NCI-H446 (cell line): ENCODE data around the gene SSRP1.

Experiments
- DNase-seq, 2 experiments: peaks; one replicate each; lab custom pipeline; 2025; lab: John Stamatoyannopoulos, UW

SSRP1 gene

GRCh38 chr11:57359396-57359795 lies 23.7 kb upstream of the SSRP1 start:
- no peak for DNase-seq

GRCh38 chr11:57358991-57359390 lies 23.3 kb upstream of the SSRP1 start:
- DNase-seq = no peak

DNA sequence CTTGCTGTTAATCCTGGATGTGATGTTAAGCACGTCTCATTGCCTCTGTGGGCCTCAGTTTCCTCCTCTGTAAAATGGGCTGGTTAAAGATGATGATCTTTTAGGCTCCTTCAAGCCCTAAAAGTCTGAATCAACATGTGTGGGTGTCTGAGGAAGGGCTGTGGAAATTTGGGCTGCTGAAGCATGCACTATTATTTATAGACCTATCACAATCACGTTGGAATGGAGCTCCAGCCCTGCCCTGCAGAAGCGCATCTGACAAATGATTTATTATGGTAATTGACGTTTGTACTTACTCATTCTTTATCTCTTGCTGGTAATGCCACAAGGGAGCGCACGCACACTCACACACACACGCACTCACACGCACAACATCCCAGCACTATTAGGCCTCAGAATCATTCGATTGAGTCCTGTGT lies 22.9 kb upstream of the SSRP1 start:
- no peak for DNase-seq

DNA sequence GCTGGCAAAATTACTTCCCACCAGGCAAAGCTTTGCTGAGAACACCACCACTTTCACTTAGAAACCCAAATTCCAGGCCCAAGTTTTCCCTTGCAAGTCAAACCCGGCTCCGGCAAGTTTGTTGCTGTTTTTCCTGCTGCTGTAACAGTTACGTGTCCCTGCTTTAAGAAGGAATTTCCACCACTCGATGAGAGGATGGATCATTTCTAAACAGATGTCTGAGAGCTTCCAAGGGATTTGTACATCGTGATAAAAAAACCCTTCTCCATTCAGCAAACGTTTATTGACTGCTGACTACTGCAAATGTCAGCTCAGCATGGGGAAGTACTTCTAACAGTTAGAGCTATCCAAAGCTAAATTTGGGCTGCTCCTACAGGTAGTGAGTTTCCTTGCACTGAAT lies 22.2 kb upstream of the SSRP1 start:
- no peak for DNase-seq

DNA sequence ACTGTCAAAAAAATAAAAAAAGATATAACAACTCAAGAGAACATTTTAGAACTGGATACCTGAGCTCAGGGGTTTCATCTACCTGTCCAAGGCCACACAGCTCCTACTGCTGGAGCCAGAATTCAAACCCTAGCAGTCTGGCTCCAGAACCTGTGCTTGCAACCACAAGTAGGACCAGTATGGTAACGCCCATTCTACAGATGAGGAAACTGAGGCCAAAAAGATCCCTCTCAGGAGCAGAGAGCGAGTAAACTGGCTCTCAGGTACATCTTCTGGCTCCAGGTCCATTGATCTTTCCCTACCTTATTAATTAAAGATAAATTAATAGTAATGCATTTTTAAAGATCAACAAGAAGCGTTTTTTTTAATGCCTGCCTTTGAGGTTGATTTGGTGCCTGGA lies 21.6 kb upstream of the SSRP1 start:
- no peak for DNase-seq

DNA sequence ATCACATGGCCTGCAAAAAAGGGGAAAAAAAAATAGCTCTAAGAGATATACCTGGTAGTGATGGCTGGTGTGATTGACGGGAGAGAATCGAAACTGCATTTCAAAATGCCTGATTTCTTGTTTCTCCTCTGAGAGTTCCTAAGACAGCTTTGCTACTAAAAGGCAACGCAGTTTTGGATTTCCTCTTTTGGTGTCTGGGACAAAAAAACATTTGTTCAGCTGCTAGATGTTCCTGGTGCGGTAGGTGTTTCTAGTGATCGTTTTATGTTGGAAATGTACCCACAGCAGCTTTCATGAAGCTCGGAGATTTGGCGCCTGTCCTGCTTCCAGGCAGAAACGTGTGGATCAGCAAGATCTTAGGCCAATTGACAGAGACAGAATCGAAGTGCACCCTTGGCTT lies 20.6 kb upstream of the SSRP1 start:
- no peak for DNase-seq

- no peak for DNase-seq
Measured at GRCh38 chr11:57354699-57355098, 19.0 kb upstream of the SSRP1 start.

GRCh38 chr11:57353852-57354251 lies 18.2 kb upstream of the SSRP1 start:
- DNase-seq = no peak

DNA sequence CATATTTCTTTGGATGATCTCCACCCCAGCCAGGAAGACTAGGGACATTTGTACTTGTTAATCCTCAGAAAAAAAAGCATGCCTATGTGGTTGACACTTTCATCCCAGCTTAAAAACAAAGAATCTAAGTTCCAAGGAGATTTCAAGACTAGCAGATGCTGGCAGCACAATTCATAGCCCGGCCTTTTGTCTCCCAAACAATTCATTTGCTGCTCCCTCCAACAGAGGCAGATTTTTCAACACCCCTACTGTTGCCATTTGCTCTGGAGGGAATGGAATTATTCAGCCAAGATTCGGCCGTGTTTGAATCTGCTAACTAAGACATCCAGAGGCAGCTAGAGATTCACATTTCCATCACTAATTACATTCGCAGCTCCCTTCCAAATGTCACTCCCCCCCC lies 17.8 kb upstream of the SSRP1 start:
- no peak for DNase-seq

GRCh38 chr11:57353036-57353435 lies 17.3 kb upstream of the SSRP1 start:
- no peak for DNase-seq

DNA sequence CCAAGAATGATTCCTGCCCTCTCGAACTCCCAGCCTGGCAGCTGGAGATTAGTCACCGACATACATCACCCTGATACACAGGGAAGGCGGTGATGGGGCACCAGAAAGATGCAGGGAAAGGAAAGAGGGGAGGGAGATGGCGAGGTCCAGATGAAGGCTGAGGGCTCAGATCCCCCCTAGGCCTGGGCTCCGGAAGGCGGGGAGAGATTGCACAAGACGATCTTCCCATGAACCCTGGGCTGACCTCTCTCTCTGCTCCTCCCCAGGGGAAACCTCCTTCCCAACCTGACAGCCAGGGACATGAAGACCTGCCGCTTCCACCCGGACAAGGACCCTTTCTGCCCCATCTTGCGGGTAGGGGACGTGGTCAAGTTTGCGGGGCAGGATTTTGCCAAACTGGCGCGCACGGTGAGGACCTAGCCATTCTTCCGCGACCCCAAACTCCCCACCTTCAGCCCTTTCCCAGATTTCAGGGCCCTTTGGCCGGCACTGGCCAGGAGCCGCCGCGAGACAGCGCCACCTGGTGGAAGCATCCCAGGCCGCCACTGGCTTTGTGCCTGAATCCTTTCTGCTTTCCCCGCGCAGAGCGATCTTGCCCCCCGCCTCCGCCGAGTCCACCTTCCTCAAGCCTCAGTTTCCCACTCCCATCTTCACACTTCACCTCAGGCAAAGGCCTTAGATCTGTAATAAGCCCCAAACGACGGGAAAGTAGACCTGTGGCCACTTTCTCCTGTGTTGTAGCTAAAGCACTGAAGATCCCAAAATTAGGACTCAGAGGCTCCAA lies 14.0 kb upstream of the SSRP1 start:
- DNase-seq = no peak

- DNase-seq = no peak
Measured at GRCh38 chr11:57348636-57349313, 13.1 kb upstream of the SSRP1 start.

DNA sequence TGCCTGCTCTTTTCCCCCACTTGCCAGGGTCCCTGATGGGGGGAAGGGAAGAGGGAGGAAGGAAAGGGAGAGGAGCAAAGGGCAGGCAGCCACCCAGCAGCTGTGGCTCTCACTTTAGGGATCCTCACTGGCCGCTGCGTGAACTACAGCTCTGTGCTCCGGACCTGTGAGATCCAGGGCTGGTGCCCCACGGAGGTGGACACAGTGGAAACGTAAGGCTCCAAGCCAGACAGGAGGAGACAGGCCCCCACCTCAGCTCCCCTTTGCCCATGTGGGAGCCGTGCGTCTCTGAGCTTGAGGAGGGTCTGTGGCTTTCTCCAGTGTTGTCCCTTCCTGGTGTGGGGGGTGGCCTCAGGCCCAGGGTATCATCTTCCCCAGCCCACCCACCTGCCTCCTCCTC lies 12.4 kb upstream of the SSRP1 start:
- no peak for DNase-seq

GRCh38 chr11:57347336-57347735 lies 11.6 kb upstream of the SSRP1 start:
- no peak for DNase-seq

GRCh38 chr11:57345555-57346211 lies 10.0 kb upstream of the SSRP1 start:
- peak; percentile 38 to 68 for DNase-seq

DNA sequence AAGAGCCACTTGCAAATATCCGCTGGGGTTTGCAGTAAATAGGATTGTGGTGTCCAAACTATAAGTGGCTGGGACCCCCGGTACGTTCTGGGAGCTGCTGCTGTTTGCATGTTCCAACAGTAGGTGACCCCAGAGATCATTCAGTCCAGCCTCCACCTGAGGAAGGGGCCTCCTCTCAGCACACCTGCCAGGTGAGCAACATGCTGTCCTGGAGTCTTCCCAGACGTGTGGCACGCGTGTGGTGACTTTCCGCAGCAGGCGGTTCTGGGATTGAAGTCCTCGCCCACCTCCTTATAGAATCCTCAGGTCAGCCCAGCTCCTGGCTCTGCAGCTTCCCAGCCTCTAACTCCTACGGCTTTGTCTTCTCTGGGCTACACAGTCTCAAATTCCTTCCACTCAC lies 9.1 kb upstream of the SSRP1 start:
- no peak for DNase-seq

DNA sequence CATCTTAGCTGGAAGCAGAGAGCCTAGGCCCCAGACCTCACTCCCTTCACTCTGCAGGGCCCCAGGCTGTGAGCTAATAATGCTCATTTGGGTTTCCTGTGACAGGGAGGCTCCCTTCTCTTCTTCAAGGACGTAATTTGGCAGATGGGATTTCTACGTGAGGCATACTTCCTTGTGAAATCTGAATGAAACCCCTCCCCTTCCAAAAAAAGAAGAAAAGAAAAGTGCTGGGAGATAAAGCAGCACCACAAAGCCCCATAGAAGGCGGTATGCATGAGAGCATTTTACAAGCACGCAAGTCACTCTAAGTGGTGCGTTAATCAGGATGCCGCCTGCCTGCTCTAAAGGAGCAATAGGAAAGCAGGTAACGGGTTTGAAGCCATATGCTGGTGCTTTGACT lies 8.1 kb upstream of the SSRP1 start:
- DNase-seq = no peak

GRCh38 chr11:57342702-57343101 lies 7.0 kb upstream of the SSRP1 start:
- DNase-seq = no peak

DNA sequence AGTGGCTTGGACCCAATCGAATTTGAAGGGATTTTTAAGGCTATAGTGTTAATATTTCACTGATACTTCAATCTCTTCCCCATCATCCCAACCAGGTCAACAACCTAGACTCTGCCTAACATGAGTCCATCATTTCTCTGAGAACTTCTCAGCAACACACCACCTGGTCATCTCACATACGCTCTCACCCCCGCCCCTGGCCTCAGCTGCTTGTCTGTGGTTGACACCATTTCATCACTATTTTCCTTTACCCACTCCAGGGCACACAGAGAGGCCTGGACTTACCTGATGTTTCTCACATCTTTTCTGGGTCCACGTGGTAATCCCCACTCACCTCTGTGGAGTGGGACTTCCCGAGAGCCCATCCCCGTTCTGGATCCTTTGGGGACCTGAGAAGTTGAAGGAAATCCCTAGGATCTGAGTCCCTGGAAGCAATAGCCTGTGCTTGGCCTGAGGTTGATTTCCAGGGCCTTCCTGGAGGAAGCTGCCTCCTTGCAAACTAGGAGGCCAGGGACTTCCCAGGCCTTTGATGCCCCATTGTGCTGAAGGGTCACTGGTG lies 5.6 kb upstream of the SSRP1 start:
- DNase-seq = no peak

- peak; percentile 21 to 55 for DNase-seq
Measured at GRCh38 chr11:57340039-57340615, 4.4 kb upstream of the SSRP1 start.

GRCh38 chr11:57339328-57339727 lies 3.6 kb upstream of the SSRP1 start:
- DNase-seq = no peak

DNA sequence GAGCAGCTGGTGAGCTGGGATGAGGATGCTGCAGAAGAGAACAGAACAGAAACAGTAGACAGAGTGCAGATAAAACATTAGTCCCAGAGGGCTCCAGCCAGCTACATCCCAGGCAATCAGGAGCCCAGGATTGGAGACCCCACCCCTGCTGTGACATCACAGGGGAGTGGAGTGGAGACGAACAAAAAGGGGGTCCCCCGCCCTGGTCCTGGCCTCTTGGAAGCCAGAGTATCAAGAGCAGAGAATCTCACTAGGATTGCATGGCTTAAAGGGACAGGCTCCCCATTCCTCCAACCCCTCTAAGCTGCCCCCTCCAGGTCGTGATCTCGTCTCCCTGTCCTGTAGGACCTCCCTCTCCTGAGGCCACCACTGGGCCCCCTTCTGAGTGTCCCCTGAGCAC lies 2.5 kb upstream of the SSRP1 start, which contains the start of gene P2RX3:
Gene P2RX3, plus strand, starts transcription at position 211 of the 400 bp plus-strand sequence. CDS start 199 bp downstream, outside the sequence.
- DNase-seq = no peak
